ENCODE results near the gene GAS2L2.
A peak's percentile ranks its signal among the peaks of the same experiment; 100 is the strongest.

GAS2L2 gene

GRCh38 chr17:35726127-35726952, 26.7 kb downstream of the GAS2L2 start:
- Histone ChIP-seq H3K36me3 (peaks cover 26% of the 10 kb centered on the region), H3K4me3 (ENCODE audit: low read depth, low read length) (no peak overlapping the region), H3K9me3 (no peaks in the 10 kb centered on the region), H3K4me1 (peaks cover 24% of the 10 kb centered on the region), H3K27me3 (no peaks in the 10 kb centered on the region)
- DNase-seq: peak; percentile 94
- no peak for TF ChIP-seq CTCF (IDR thresholded peaks at IDR 0.05; ENCODE audit: low read depth, low read length)

DNA sequence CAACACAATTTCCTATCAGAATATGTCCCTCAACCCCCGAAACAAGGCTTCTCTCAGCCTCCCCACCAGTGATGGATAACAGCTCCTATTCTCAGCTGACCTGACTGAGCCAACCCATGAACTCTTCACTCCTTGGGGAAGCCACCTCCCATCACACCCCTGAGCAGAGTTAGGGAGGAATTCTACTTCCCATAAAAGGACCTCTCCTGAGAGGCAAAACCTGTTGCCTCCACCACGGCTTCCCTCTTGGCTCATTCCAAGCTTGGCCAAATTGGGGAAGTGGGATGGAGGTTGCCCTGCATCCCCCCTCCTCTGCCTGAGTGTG, 27.3 kb downstream of the GAS2L2 start:
- no peak for DNase-seq
- no peak for TF ChIP-seq CTCF (IDR thresholded peaks at IDR 0.05; ENCODE audit: low read depth, low read length)
- Histone ChIP-seq H3K36me3 (peaks cover 26% of the 10 kb centered on the region), H3K4me1 (peaks cover 24% of the 10 kb centered on the region), H3K4me3 (ENCODE audit: low read depth, low read length) (no peak overlapping the region), H3K27me3 (no peaks in the 10 kb centered on the region), H3K9me3 (no peaks in the 10 kb centered on the region)

DNA sequence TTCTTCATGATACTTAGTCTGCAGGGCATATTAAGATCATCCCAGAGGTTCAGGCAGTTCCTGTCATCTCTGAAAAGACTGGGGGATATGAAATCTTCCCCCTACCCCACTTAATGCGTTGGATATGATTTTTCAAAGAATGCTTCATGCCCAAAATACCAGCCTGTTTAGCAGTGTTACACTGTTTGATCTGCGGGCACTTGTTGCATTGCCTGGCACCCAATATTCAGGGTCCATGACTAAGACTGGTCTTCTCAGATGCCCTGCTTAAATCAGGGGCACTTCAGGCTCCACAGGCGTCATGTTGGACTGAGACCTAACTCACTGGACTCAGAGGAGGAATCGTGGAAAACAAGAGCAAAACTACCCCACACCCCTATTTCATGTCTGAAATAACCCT, 28.0 kb downstream of the GAS2L2 start:
- peaks cover 26% of the 10 kb centered on the region for H3K36me3 ChIP-seq
- H3K27me3 ChIP-seq: no peaks in the 10 kb centered on the region
- no peak overlapping the region for H3K4me3 ChIP-seq (ENCODE audit: low read depth, low read length)
- no peak for TF ChIP-seq CTCF (IDR thresholded peaks at IDR 0.05; ENCODE audit: low read depth, low read length)
- DNase-seq: no peak
- H3K4me1 ChIP-seq: peaks cover 24% of the 10 kb centered on the region
- no peaks in the 10 kb centered on the region for H3K9me3 ChIP-seq

DNA sequence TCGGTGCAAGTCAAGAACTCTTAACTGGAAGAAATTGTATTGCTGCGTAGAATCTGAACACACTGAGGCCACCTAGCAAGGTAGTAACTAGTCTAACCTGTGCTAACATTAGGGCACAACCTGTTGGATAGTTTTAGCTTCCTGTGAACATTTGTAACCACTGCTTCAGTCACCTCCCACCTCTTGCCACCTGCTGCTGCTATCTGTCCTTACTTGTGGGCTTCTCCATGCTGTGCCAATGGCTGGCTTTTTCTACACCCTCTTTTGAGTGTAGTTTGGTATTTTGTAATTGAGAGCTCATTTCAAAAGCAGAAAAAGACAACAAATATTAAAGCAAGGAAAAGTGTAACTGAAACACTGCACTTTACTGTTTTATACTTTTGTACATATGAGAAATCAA, 29.3 kb downstream of the GAS2L2 start:
- DNase-seq: no peak
- no peak for TF ChIP-seq CTCF (IDR thresholded peaks at IDR 0.05; ENCODE audit: low read depth, low read length)
- no peak overlapping the region for H3K4me3 ChIP-seq (ENCODE audit: low read depth, low read length)
- no peaks in the 10 kb centered on the region for H3K9me3 ChIP-seq
- peaks cover 24% of the 10 kb centered on the region for H3K4me1 ChIP-seq
- peaks cover 31% of the 10 kb centered on the region for H3K36me3 ChIP-seq
- no peaks in the 10 kb centered on the region for H3K27me3 ChIP-seq

- no peaks in the 10 kb centered on the region for H3K9me3 ChIP-seq
- no peak for DNase-seq
- TF ChIP-seq CTCF (IDR thresholded peaks at IDR 0.05; ENCODE audit: low read depth, low read length): no peak
Observed at GRCh38 chr17:35717475-35717874, 35.6 kb downstream of the GAS2L2 start.

DNA sequence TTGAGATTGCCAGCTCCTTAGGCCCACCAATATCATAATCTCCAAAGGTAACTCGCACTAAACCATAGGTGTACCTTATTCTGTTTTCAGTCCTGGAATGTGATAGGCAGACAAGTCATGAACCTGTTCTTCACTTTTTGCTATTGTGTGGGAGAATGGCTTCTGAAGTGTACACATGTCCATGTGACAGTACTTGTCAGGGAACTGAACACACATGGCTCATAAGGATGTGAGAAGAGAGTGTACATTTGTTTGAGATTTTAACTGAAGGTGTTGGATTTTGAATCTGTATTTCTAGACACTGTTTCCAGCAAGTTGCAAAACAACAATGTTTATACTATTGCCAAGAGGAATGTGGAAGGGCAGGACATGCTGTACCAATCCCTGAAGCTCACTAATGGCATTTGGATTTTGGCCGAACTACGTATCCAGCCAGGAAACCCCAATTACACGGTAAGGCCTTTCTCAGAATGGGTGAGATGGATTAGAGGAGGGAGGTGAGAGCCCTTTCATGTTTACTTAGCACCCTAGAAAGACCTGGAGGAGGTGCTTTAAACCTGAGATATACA, 36.1 kb downstream of the GAS2L2 start:
- H3K27me3 ChIP-seq: no peaks in the 10 kb centered on the region
- peaks cover 23% of the 10 kb centered on the region for H3K36me3 ChIP-seq
- peaks cover 29% of the 10 kb centered on the region for H3K4me1 ChIP-seq
- TF ChIP-seq CTCF (IDR thresholded peaks at IDR 0.05; ENCODE audit: low read depth, low read length): no peak
- no peaks in the 10 kb centered on the region for H3K9me3 ChIP-seq
- DNase-seq: no peak
- no peak overlapping the region for H3K4me3 ChIP-seq (ENCODE audit: low read depth, low read length)

More at GRCh38 chr17:35717475-35717874, 35.6 kb downstream of the GAS2L2 start:
- H3K4me1 ChIP-seq: peaks cover 29% of the 10 kb centered on the region
- peaks cover 23% of the 10 kb centered on the region for H3K36me3 ChIP-seq
- H3K4me3 ChIP-seq (ENCODE audit: low read depth, low read length): no peak overlapping the region
- H3K27me3 ChIP-seq: no peaks in the 10 kb centered on the region
